Epithelial cell of esophagus (primary cell): Measurements from ENCODE around the gene ATXN1.

Experiments used
- DNase-seq: peaks from one replicate; pipeline ENCODE4 v3.0.0; 2010; ENCODE audit warnings: low read depth
- H3K4me3 ChIP-seq: 2 replicates; pipeline ENCODE4 v1.5.1; 2011; ENCODE audit warnings: mild to moderate bottlenecking, low read length, control low read depth
- TF ChIP-seq, protein P1 (sequence below): IDR thresholded peaks from 2 replicates; pipeline ENCODE4 v1.5.1; 2011; ENCODE audit warnings: low read depth, mild to moderate bottlenecking, low read length, control low read depth, inconsistent platforms; ENCODE audit not compliant: insufficient read depth; ENCODE audit errors: missing control alignments

Gene ATXN1

DNA sequence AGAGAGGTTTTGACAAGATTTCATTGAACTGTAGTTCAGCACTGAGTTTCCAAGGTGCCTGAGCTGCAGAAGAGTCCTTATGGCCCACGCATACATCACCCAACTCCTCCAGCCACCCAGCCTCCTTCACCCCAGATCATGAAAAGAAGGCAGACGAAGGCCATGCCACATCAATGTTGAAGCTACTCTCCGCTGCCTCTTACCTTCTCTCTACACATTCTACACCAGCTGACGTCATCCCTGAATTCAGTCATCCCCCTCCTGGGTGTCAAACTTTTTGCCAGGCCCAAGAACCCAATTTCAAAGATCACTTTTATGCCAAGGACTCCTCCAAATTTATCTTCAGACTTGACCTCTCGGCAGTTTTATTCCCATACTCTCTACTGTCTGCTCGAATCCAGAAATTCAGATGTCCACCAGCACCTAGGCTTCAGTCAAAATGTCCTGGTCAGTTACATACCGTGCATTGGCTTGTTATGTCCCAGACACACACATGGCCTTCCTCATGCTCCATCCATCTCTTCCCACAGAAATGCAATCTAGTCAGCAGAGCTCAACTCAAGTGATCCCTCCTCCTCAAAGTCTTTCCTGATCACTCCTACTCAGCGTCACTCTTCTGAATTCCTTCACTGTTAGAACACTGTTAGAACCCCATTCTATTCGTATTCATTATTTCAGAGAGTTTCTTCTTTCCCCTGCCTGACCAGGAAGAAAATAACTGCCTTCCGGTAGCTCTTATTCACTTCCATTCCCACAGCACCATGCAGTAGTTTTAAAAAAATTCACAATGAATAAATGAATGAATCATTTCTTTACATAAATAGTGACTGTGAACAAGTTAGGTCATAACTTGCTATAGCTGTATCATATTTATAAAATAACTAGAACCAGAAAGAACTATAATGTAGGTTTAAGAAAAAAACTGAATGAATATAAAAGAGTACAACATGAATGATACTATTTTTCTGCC, 11.5 kb downstream of the ATXN1 start:
- TF ChIP-seq, protein P1, sequence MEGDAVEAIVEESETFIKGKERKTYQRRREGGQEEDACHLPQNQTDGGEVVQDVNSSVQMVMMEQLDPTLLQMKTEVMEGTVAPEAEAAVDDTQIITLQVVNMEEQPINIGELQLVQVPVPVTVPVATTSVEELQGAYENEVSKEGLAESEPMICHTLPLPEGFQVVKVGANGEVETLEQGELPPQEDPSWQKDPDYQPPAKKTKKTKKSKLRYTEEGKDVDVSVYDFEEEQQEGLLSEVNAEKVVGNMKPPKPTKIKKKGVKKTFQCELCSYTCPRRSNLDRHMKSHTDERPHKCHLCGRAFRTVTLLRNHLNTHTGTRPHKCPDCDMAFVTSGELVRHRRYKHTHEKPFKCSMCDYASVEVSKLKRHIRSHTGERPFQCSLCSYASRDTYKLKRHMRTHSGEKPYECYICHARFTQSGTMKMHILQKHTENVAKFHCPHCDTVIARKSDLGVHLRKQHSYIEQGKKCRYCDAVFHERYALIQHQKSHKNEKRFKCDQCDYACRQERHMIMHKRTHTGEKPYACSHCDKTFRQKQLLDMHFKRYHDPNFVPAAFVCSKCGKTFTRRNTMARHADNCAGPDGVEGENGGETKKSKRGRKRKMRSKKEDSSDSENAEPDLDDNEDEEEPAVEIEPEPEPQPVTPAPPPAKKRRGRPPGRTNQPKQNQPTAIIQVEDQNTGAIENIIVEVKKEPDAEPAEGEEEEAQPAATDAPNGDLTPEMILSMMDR: no peak
- no peak overlapping the region for H3K4me3 ChIP-seq
- DNase-seq: peak; percentile 55

GRCh38 chr6:16748025-16748319, 13.3 kb downstream of the ATXN1 start:
- no peak overlapping the region for H3K4me3 ChIP-seq
- DNase-seq: no peak
- TF ChIP-seq, protein P1: no peak

DNA sequence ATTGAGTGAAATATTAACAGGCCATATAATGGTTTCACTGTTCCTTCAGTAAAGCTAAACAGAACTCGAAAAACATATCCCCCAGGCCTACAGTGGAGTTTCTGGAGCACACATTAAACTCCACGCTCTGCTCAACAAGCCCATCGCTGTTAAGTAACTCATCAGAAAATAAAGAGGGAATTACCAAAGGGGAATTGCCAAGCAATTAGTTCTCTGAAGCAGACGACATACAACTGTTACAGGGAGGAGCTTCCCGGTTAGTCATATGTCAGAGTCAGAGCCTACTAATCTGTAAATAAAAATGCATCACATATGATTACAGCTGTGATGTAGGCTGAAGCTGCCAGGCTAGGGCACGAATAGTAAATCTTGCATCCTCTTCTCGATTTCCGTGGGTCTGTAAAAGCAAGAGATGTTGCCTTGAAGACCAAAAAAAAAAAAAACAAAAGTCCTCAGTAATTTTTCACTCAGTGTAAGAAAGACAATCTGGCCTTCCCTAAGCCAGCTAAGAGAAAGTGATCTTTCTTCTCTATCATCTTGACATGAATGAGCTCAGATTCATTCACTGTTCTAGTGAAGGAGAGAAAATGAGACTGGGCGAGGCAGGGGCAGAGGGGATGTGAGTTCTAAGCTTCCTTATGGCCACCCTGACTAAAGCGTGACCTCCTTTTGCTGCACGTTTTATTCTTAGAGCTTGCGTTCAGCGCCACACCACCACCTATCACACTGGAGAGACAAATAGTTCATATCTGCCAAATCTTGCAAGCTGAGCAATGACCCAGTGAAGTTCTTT, 13.8 kb downstream of the ATXN1 start:
- TF ChIP-seq, protein P1: no peak
- peak; percentile 93 for DNase-seq
- no peak overlapping the region for H3K4me3 ChIP-seq

DNA sequence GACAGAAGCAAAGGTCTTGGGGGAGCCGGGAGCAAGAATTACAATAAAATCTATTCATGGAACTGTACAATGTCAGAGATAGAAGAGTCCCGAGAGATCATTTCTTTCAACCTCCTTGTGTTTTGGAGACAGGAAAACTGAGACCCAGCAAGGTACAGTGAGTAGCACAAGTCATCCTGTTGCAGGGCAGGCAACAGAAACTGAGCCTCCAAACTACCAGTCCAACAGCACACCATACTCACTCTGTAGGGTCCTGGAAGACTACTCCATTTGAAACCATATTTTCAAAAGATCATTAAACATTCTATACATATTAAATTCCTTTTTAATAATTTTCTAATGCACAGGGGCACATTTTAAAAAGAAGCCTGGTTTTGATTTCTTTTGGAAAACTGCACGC, 14.4 kb downstream of the ATXN1 start:
- TF ChIP-seq, protein P1: no peak

GRCh38 chr6:16746401-16746800, 14.9 kb downstream of the ATXN1 start:
- H3K4me3 ChIP-seq: no peak overlapping the region
- no peak for DNase-seq
- TF ChIP-seq, protein P1: no peak

More for the DNA sequence above, 14.4 kb downstream of the ATXN1 start:
- H3K4me3 ChIP-seq: no peak overlapping the region
- no peak for DNase-seq

GRCh38 chr6:16743664-16744210, 17.5 kb downstream of the ATXN1 start:
- TF ChIP-seq, protein P1: no peak
- no peak for DNase-seq
- no peak overlapping the region for H3K4me3 ChIP-seq
